HepG2 (cell line): ENCODE results near the gene CRK. TPM values are rescaled to one million over a fixed set of nuclear protein-coding genes. Genes with fewer than 3 reads are reported as not detected.
A peak's percentile ranks its signal among the peaks of the same experiment; 100 is the strongest.

ENCODE experiments used
- CHD4 ChIP-seq: fragments of 200-600 bp; sonication (generic); IDR thresholded peaks from 2 replicates; pipeline ENCODE4 v1.7.0; 2017; ENCODE audit warnings: mild to moderate bottlenecking, low read length, borderline replicate concordance
- EHMT2 ChIP-seq: fragments of 200-600 bp; sonication (generic); IDR thresholded peaks from 2 replicates; pipeline ENCODE4 v1.7.0; 2017; ENCODE audit warnings: antibody characterized with exemption, low read depth, low read length, borderline replicate concordance
- HIVEP1 ChIP-seq: sonication (generic); formaldehyde crosslinking; IDR thresholded peaks from 2 replicates; pipeline ENCODE4 v1.4.0; 2020; ENCODE audit warnings: mild to moderate bottlenecking, missing genetic modification reagents
- HOXA3 ChIP-seq: sonication (generic); formaldehyde crosslinking; IDR thresholded peaks from 2 replicates; pipeline ENCODE4 v1.5.0; 2020; ENCODE audit warnings: missing genetic modification reagents
- KLF13 ChIP-seq: sonication (generic); formaldehyde crosslinking; IDR thresholded peaks from 2 replicates; pipeline ENCODE4 v1.4.0; 2020; ENCODE audit warnings: mild to moderate bottlenecking, missing genetic modification reagents
- MXD4 ChIP-seq: IDR thresholded peaks from 2 replicates; pipeline ENCODE4 v1.6.1; 2016; ENCODE audit warnings: mild to moderate bottlenecking, missing biosample characterization, missing genetic modification reagents
- RBAK ChIP-seq: sonication (generic); formaldehyde crosslinking; IDR thresholded peaks from 2 replicates; pipeline ENCODE4 v1.5.1; 2020; ENCODE audit warnings: mild to moderate bottlenecking, missing genetic modification reagents
- RFXANK ChIP-seq: IDR thresholded peaks from 2 replicates; pipeline ENCODE4 v1.6.1; 2016
- SMAD3 ChIP-seq: sonication (generic); formaldehyde crosslinking; IDR thresholded peaks from 2 replicates; pipeline ENCODE4 v1.4.0; 2020; ENCODE audit warnings: missing genetic modification reagents
- SRSF9 ChIP-seq: fragments of 200-400 bp; formaldehyde crosslinking; IDR thresholded peaks from 2 replicates; pipeline ENCODE4 v1.6.1; 2018; ENCODE audit warnings: borderline replicate concordance, mild to moderate bottlenecking, low read depth, low read length; ENCODE audit not compliant: insufficient read depth, poor library complexity, severe bottlenecking
- ZNF264 ChIP-seq: sonication (generic); formaldehyde crosslinking; IDR thresholded peaks from 2 replicates; pipeline ENCODE4 v1.4.0; 2020; ENCODE audit warnings: missing genetic modification reagents
- ZXDC ChIP-seq: sonication (generic); formaldehyde crosslinking; IDR thresholded peaks from 2 replicates; pipeline ENCODE4 v1.5.0; 2020; ENCODE audit warnings: mild to moderate bottlenecking, missing genetic modification reagents
- polyA plus RNA-seq, 8 experiments: library from polyadenylated mRNA; depleted of rRNA in 3 of 8; stranded (reverse) in 7 of 8; unstranded in 1 of 8; fragments of >200 nt; fragmentation: Illumina TruSeq in 4 of 8; extraction: Trizol in 4 of 8; gene quantifications; 2 replicates each; pipeline versions ENCODE4 v1.2.1 to v1.2.3, GENCODE V29; 2011 to 2016; ENCODE audit warnings: low read depth in 4 of 8, missing spikeins in 1 of 8, mixed read lengths in 1 of 8; ENCODE audit not compliant: insufficient read depth in 1 of 8
- total RNA-seq, 5 experiments: library from RNA; depleted of rRNA; stranded (reverse); fragments of >200 nt; fragmentation: Illumina TruSeq; extraction: Trizol; gene quantifications; 2 replicates each; pipeline ENCODE4 v1.2.3, GENCODE V29; 2016; ENCODE audit warnings: low read depth in 1 of 5
- TF ChIP-seq, protein P1 (sequence below): sonication (generic); formaldehyde crosslinking; IDR thresholded peaks from 2 replicates; pipeline ENCODE4 v1.4.0; 2020; ENCODE audit warnings: missing genetic modification reagents, borderline replicate concordance
- TF ChIP-seq, protein P2 (sequence below): sonication (generic); formaldehyde crosslinking; IDR thresholded peaks from 2 replicates; pipeline ENCODE4 v1.4.0; 2020; ENCODE audit warnings: mild to moderate bottlenecking, missing genetic modification reagents
- TF ChIP-seq, protein P3 (sequence below): sonication (generic); formaldehyde crosslinking; conservative IDR thresholded peaks from 2 replicates; pipeline ENCODE4 v1.4.0; 2020; ENCODE audit warnings: missing genetic modification reagents
- TF ChIP-seq, protein P4 (sequence below): sonication (generic); formaldehyde crosslinking; IDR thresholded peaks from 2 replicates; pipeline ENCODE4 v1.8.0; 2023; ENCODE audit warnings: mild to moderate bottlenecking, missing genetic modification reagents

Gene CRK
- total and polyA plus RNA-seq, 2 of the 13 experiments (the other 11 are each of a cell fraction or from before 2014, with no cell fraction given): 47.4 to 54.2 TPM

GRCh38 chr17:1467898-1468492 lies 12.0 kb upstream of the CRK start (continued):
- TF ChIP-seq, protein P1, sequence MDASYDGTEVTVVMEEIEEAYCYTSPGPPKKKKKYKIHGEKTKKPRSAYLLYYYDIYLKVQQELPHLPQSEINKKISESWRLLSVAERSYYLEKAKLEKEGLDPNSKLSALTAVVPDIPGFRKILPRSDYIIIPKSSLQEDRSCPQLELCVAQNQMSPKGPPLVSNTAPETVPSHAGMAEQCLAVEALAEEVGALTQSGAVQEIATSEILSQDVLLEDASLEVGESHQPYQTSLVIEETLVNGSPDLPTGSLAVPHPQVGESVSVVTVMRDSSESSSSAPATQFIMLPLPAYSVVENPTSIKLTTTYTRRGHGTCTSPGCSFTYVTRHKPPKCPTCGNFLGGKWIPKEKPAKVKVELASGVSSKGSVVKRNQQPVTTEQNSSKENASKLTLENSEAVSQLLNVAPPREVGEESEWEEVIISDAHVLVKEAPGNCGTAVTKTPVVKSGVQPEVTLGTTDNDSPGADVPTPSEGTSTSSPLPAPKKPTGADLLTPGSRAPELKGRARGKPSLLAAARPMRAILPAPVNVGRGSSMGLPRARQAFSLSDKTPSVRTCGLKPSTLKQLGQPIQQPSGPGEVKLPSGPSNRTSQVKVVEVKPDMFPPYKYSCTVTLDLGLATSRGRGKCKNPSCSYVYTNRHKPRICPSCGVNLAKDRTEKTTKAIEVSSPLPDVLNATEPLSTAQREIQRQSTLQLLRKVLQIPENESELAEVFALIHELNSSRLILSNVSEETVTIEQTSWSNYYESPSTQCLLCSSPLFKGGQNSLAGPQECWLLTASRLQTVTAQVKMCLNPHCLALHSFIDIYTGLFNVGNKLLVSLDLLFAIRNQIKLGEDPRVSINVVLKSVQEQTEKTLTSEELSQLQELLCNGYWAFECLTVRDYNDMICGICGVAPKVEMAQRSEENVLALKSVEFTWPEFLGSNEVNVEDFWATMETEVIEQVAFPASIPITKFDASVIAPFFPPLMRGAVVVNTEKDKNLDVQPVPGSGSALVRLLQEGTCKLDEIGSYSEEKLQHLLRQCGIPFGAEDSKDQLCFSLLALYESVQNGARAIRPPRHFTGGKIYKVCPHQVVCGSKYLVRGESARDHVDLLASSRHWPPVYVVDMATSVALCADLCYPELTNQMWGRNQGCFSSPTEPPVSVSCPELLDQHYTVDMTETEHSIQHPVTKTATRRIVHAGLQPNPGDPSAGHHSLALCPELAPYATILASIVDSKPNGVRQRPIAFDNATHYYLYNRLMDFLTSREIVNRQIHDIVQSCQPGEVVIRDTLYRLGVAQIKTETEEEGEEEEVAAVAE (CRISPR knock-in tag): no peak
- TF ChIP-seq ZNF264 (CRISPR knock-in tag) (no peak; the same call in 1 of the 2 replicates), CHD4 (0 out of 2 replicates have a peak, but pooled peaks have one; percentile 21), ZXDC (CRISPR knock-in tag) (no peak), KLF13 (CRISPR knock-in tag) (no peak), SMAD3 (no peak; the same call in 1 of the 2 replicates), HOXA3 (CRISPR knock-in tag) (peak; percentile 97), HIVEP1 (CRISPR knock-in tag) (peak; percentile 83), RBAK (CRISPR knock-in tag) (no peak; the same call in 1 of the 2 replicates), EHMT2 (no peak), RFXANK (no peak), MXD4 (CRISPR knock-in tag) (no peak), SRSF9 (no peak)
- TF ChIP-seq, protein P2, sequence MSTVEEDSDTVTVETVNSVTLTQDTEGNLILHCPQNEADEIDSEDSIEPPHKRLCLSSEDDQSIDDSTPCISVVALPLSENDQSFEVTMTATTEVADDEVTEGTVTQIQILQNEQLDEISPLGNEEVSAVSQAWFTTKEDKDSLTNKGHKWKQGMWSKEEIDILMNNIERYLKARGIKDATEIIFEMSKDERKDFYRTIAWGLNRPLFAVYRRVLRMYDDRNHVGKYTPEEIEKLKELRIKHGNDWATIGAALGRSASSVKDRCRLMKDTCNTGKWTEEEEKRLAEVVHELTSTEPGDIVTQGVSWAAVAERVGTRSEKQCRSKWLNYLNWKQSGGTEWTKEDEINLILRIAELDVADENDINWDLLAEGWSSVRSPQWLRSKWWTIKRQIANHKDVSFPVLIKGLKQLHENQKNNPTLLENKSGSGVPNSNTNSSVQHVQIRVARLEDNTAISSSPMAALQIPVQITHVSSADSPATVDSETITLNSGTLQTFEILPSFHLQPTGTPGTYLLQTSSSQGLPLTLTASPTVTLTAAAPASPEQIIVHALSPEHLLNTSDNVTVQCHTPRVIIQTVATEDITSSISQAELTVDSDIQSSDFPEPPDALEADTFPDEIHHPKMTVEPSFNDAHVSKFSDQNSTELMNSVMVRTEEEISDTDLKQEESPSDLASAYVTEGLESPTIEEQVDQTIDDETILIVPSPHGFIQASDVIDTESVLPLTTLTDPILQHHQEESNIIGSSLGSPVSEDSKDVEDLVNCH: no peak
- TF ChIP-seq, protein P3, sequence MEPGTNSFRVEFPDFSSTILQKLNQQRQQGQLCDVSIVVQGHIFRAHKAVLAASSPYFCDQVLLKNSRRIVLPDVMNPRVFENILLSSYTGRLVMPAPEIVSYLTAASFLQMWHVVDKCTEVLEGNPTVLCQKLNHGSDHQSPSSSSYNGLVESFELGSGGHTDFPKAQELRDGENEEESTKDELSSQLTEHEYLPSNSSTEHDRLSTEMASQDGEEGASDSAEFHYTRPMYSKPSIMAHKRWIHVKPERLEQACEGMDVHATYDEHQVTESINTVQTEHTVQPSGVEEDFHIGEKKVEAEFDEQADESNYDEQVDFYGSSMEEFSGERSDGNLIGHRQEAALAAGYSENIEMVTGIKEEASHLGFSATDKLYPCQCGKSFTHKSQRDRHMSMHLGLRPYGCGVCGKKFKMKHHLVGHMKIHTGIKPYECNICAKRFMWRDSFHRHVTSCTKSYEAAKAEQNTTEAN (CRISPR knock-in tag): no peak
- TF ChIP-seq, protein P4, sequence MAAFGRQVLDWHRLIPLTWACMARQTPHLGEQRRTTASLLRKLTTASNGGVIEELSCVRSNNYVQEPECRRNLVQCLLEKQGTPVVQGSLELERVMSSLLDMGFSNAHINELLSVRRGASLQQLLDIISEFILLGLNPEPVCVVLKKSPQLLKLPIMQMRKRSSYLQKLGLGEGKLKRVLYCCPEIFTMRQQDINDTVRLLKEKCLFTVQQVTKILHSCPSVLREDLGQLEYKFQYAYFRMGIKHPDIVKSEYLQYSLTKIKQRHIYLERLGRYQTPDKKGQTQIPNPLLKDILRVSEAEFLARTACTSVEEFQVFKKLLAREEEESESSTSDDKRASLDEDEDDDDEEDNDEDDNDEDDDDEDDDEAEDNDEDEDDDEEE (CRISPR knock-in tag): no peak
